Spleen (tissue), 7 donors: Measurements from ENCODE around the gene RINL.

Source experiments
- POLR2A ChIP-seq, 3 donors: fragments of 450-650 bp; IDR thresholded peaks; one replicate each; pipeline ENCODE4 v1.5.1; 2017; ENCODE audit warnings: antibody characterized with exemption in 3 of 3, mild to moderate bottlenecking in 1 of 3
- POLR2AphosphoS5 ChIP-seq, 3 donors: sonication (generic); formaldehyde crosslinking; IDR thresholded peaks; one replicate each; pipeline ENCODE4 v1.5.1; 2017; ENCODE audit warnings: antibody characterized with exemption in 3 of 3
- TF ChIP-seq, protein P1 (sequence below), 11 experiments: fragments of 200-600 bp in 7 of 11; fragments of 450-650 bp in 4 of 11; sonication (generic) in 4 of 11; IDR thresholded peaks in 8 of 11; conservative IDR thresholded peaks in 3 of 11; 1 replicate in 7 of 11; 2 replicates in 4 of 11; pipeline versions ENCODE4 v1.4.0 to v1.8.0; 2016 to 2021; ENCODE audit warnings: antibody characterized with exemption in 11 of 11, inconsistent platforms in 4 of 11, mild to moderate bottlenecking in 1 of 11
- donor health status: DM: no; HTN: no; CAD: no; lungs with moderate emphysema.
- donor health status: DM: no; HTN: no; CAD: no.
- donor health status: DM: no; HTN: no; CAD: no.

DNA sequence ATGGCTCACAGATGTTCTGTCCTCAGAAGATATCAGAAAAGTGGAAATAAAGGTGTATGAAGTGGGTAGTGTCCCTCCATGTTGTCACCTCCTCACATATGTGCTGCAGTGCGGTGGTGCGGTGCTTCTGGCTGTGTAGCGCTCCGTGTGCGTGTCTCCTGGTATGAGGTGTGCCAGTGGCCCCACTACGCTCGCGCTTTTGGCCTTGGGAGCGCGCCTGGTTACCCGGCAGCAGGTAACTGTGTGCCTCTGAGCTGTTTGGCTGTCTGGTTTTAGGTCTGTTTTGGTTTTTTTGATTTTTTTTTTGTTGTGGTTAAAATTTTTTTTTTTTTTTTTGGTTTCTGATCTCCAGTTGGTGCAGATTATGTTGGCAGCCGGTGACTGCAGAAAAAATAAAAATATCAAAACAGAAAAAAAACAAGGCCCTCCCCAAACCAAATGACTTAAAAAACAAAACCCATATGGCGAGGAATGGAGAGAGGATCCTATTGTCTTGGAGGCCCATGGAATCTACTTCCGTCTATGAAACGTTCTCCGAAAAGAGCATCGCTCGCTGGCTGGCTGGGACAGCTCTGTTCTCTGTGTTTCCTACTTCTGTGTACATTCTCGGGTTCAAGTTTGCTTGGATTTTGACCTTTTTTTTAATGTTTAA lies 36.2 kb downstream of the RINL start:
- TF ChIP-seq, protein P1, sequence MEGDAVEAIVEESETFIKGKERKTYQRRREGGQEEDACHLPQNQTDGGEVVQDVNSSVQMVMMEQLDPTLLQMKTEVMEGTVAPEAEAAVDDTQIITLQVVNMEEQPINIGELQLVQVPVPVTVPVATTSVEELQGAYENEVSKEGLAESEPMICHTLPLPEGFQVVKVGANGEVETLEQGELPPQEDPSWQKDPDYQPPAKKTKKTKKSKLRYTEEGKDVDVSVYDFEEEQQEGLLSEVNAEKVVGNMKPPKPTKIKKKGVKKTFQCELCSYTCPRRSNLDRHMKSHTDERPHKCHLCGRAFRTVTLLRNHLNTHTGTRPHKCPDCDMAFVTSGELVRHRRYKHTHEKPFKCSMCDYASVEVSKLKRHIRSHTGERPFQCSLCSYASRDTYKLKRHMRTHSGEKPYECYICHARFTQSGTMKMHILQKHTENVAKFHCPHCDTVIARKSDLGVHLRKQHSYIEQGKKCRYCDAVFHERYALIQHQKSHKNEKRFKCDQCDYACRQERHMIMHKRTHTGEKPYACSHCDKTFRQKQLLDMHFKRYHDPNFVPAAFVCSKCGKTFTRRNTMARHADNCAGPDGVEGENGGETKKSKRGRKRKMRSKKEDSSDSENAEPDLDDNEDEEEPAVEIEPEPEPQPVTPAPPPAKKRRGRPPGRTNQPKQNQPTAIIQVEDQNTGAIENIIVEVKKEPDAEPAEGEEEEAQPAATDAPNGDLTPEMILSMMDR (IDR thresholded peaks at IDR 0.05 in 8 of 11, conservative IDR thresholded peaks at IDR 0.05 in 3 of 11), result no peak
- TF ChIP-seq POLR2A (IDR thresholded peaks at IDR 0.05) (no peak), POLR2AphosphoS5 (IDR thresholded peaks at IDR 0.05) (peak; percentile 72 to 85 (median 75))
